Astrocyte of the spinal cord (primary cell): ENCODE data around the gene GAPDH.
"Not testable (repeated sequence)": the region's sequence is repeated elsewhere in the genome, so short reads cannot be mapped to it uniquely, and the experiment has no call there.

Experiments
- DNase-seq: peaks from one replicate; pipeline ENCODE4 v3.0.0; 2011; ENCODE audit warnings: low read depth, low spot score
- H3K4me3 ChIP-seq: 2 replicates; pipeline ENCODE4 v1.5.1; 2011; ENCODE audit warnings: low read depth, mild to moderate bottlenecking, low read length, moderate library complexity
- in situ Hi-C: cut with HindIII; loops from 2 replicates; pipeline ENCODE4 v1.10.0; 2017; ENCODE audit warnings: low sequenced_read_pairs
- TF ChIP-seq, protein P1 (sequence below): IDR thresholded peaks from 2 replicates; pipeline ENCODE4 v1.5.1; 2012; ENCODE audit warnings: low read depth, mild to moderate bottlenecking, low read length, inconsistent platforms

GAPDH gene

GRCh38 chr12:6533923-6534694 is at the start of gene GAPDH:
Gene GAPDH (plus strand): TSS chr12:6534517. CDS start chr12:6534833, 316 bp downstream.
- in situ Hi-C loops, result no loop called here
- H3K4me3 ChIP-seq, result peak within 1 kb of the TSS; percentile 98
- TF ChIP-seq, protein P1, sequence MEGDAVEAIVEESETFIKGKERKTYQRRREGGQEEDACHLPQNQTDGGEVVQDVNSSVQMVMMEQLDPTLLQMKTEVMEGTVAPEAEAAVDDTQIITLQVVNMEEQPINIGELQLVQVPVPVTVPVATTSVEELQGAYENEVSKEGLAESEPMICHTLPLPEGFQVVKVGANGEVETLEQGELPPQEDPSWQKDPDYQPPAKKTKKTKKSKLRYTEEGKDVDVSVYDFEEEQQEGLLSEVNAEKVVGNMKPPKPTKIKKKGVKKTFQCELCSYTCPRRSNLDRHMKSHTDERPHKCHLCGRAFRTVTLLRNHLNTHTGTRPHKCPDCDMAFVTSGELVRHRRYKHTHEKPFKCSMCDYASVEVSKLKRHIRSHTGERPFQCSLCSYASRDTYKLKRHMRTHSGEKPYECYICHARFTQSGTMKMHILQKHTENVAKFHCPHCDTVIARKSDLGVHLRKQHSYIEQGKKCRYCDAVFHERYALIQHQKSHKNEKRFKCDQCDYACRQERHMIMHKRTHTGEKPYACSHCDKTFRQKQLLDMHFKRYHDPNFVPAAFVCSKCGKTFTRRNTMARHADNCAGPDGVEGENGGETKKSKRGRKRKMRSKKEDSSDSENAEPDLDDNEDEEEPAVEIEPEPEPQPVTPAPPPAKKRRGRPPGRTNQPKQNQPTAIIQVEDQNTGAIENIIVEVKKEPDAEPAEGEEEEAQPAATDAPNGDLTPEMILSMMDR, result no peak
- DNase-seq, result peak; percentile 98

GRCh38 chr12:6488240-6488639 is 46.1 kb upstream of the GAPDH start:
- TF ChIP-seq, protein P1, result no peak
- in situ Hi-C loops, result no loop called here

GRCh38 chr12:6489449-6489848 is 44.9 kb upstream of the GAPDH start:
- in situ Hi-C loops, result no loop called here
- H3K4me3 ChIP-seq, result no peak overlapping the region
- DNase-seq, result no peak
- TF ChIP-seq, protein P1, result no peak

More at GRCh38 chr12:6488240-6488639, 46.1 kb upstream of the GAPDH start:
- H3K4me3 ChIP-seq, result no peak overlapping the region
- DNase-seq, result no peak

DNA sequence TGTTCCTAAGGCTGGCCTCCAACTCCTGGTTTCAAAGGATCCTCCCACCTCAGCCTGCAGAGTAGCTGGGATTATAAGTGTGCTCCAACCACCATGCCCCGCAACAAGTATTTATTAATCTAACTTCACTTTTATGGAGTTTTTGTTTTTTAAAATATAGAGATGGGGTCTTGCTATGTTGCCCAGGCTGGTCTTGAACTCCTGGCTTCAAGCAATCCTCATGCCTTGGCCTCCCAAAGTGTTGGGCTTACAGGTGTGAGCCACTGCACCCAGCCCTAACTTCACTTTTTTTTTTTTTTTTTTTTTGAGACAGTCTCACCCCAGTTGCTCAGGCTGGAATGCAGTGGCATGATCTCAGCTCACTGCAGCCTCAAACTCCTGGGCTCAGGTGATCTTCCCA is 43.6 kb upstream of the GAPDH start:
- in situ Hi-C loops, H3K4me3 ChIP-seq, DNase-seq: not testable (repeated sequence)

- DNase-seq, result peak; percentile 97
- TF ChIP-seq, protein P1, result no peak
- in situ Hi-C loops, result no loop called here
- H3K4me3 ChIP-seq, result peak within 1 kb of the TSS; percentile 91
These were observed 41.4 kb upstream of the GAPDH start, which contains the start of gene MRPL51 for GRCh38 chr12:6492838-6493496. Gene MRPL51 (minus strand): TSS chr12:6493262. CDS start chr12:6493136, 126 bp downstream.

- peak within 1 kb of the TSS; percentile 91 for H3K4me3 ChIP-seq
- DNase-seq, result peak; percentile 98
- in situ Hi-C loops, result no loop called here
- TF ChIP-seq, protein P1, result no peak
These were observed 40.6 kb upstream of the GAPDH start, which contains the start of gene NCAPD2 for GRCh38 chr12:6493497-6494257. Gene NCAPD2 (plus strand): TSS chr12:6494102. CDS start chr12:6495099, 997 bp downstream.
